ENCODE measurements around the gene CTNNB1. TPM values are rescaled to one million over a fixed set of nuclear protein-coding genes. Genes with fewer than 3 reads are reported as not detected.

CTNNB1 gene
- total RNA-seq, 1 donor from 2014 or later = 371 TPM

DNA sequence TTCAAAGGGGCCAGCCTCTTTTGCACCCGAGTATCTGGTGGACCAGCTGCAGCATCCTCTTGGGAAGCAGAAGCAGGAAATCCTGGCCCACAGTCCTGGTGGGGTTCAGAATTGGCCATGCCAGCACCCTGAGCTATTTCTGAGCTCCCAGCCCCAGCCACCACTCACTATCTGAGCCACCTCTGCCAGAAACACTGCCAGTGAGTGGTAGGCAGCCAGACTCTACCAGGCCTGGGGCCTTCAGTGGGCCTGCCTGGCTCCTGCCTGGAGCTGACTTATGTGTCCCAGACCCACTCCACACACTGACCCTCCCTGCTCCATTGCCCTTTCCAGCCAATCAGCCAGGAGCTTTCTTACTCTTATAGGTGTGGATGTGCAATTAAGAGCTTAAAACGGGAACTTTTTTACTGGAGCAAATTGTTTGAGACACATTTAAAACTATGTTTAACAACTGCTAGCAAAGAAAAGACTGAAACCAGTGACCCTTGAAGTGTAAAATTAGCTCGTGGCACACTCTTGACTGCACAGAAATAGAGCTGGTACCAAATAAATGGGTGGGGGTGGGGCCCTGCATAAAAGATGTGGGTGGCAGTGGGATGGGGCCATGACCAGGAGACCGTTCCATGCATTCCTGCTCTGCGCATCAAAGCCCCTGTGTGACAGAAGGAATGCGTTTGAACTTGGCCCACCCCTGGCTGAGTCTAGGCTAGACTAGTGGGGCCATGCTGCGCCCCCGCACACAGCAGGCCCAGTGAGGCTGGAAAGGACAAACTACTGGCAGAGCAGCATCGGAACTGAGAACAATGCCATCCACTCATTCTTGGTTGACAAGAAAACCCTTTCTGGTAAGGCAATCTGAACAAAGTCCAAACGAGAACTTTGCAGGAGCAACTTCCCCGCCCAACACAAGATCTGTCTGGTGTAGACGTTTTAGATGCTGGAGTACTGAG, 48.0 kb downstream of the CTNNB1 start:
- intact Hi-C loops (cut with DNase I) = no loop called here
- no peak for DNase-seq (ENCODE audit: low spot score in 2 of 2)
- Histone ChIP-seq H3K4me1 (no peaks in the 10 kb centered on the region), H3K27ac (peak overlapping the region in 1 of 2 donors; percentile 35), H3K4me3 (no peak overlapping the region), H3K36me3 (peaks cover 0 to 8% of the 10 kb centered on the region in 2 donors), H3K27me3 (no peaks in the 10 kb centered on the region), H3K9me3 (no peaks in the 10 kb centered on the region)
- TF ChIP-seq, protein P1, sequence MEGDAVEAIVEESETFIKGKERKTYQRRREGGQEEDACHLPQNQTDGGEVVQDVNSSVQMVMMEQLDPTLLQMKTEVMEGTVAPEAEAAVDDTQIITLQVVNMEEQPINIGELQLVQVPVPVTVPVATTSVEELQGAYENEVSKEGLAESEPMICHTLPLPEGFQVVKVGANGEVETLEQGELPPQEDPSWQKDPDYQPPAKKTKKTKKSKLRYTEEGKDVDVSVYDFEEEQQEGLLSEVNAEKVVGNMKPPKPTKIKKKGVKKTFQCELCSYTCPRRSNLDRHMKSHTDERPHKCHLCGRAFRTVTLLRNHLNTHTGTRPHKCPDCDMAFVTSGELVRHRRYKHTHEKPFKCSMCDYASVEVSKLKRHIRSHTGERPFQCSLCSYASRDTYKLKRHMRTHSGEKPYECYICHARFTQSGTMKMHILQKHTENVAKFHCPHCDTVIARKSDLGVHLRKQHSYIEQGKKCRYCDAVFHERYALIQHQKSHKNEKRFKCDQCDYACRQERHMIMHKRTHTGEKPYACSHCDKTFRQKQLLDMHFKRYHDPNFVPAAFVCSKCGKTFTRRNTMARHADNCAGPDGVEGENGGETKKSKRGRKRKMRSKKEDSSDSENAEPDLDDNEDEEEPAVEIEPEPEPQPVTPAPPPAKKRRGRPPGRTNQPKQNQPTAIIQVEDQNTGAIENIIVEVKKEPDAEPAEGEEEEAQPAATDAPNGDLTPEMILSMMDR (IDR thresholded peaks at IDR 0.05) = no peak

- no peaks in the 10 kb centered on the region for H3K27me3 ChIP-seq
- H3K27ac ChIP-seq = no peak overlapping the region
- H3K36me3 ChIP-seq = peaks cover 0 to 8% of the 10 kb centered on the region in 2 donors
- no peaks in the 10 kb centered on the region for H3K4me1 ChIP-seq
- intact Hi-C loops (cut with DNase I) = no loop called here
- H3K4me3 ChIP-seq = no peak overlapping the region
- H3K9me3 ChIP-seq = no peaks in the 10 kb centered on the region
- no peak for DNase-seq (ENCODE audit: low spot score in 2 of 2)
- TF ChIP-seq, protein P1 (IDR thresholded peaks at IDR 0.05) = no peak
Observed at GRCh38 chr3:41248525-41248924, 49.2 kb downstream of the CTNNB1 start.

GRCh38 chr3:41249318-41249717, 50.0 kb downstream of the CTNNB1 start:
- no peak overlapping the region for H3K27ac ChIP-seq
- no peak for DNase-seq (ENCODE audit: low spot score in 2 of 2)
- H3K36me3 ChIP-seq = peaks cover 0 to 8% of the 10 kb centered on the region in 2 donors
- H3K4me1 ChIP-seq = no peaks in the 10 kb centered on the region
- H3K4me3 ChIP-seq = no peak overlapping the region
- H3K9me3 ChIP-seq = no peaks in the 10 kb centered on the region
- intact Hi-C loops (cut with DNase I) = no loop called here
- H3K27me3 ChIP-seq = no peaks in the 10 kb centered on the region
- TF ChIP-seq, protein P1 (IDR thresholded peaks at IDR 0.05) = no peak

- no peaks in the 10 kb centered on the region for H3K9me3 ChIP-seq
- no peak overlapping the region for H3K27ac ChIP-seq
- DNase-seq (ENCODE audit: low spot score in 2 of 2) = no peak
- H3K4me1 ChIP-seq = no peaks in the 10 kb centered on the region
- no peaks in the 10 kb centered on the region for H3K36me3 ChIP-seq
- intact Hi-C loops (cut with DNase I) = no loop called here
- TF ChIP-seq, protein P1 (IDR thresholded peaks at IDR 0.05) = no peak
- H3K4me3 ChIP-seq = no peak overlapping the region
- H3K27me3 ChIP-seq = no peaks in the 10 kb centered on the region
Observed at GRCh38 chr3:41250825-41251224, 51.5 kb downstream of the CTNNB1 start.

GRCh38 chr3:41251593-41251992, 52.3 kb downstream of the CTNNB1 start:
- no peaks in the 10 kb centered on the region for H3K4me1 ChIP-seq
- H3K9me3 ChIP-seq = no peaks in the 10 kb centered on the region
- no peaks in the 10 kb centered on the region for H3K27me3 ChIP-seq
- no peaks in the 10 kb centered on the region for H3K36me3 ChIP-seq
- no peak overlapping the region for H3K4me3 ChIP-seq
- DNase-seq (ENCODE audit: low spot score in 2 of 2) = no peak
- intact Hi-C loops (cut with DNase I) = no loop called here
- TF ChIP-seq, protein P1 (IDR thresholded peaks at IDR 0.05) = no peak
- no peak overlapping the region for H3K27ac ChIP-seq

All from ascending aorta (tissue), 2 donors.